HG03175 (cell line): Measurements from ENCODE around the gene COQ5.
"Not testable (repeated sequence)": the region's sequence is repeated elsewhere in the genome, so short reads cannot be mapped to it uniquely, and the experiment has no call there.

Experiments
- ATAC-seq: cut with Tn5 transposase; IDR thresholded peaks from one replicate; pipeline ENCODE4 v1.9.1; 2021; ENCODE audit warnings: mild to moderate bottlenecking, moderate library complexity; ENCODE audit not compliant: unreplicated experiment

COQ5 gene

GRCh38 chr12:120528861-120529525, at the start of gene COQ5:
Gene COQ5, minus strand, starts transcription at chr12:120529158. Its CDS starts 17 bp downstream, at chr12:120529141.
- ATAC-seq: peak; percentile 85

- no peak for ATAC-seq
Observed at GRCh38 chr12:120574106-120574505, 45.1 kb upstream of the COQ5 start.

DNA sequence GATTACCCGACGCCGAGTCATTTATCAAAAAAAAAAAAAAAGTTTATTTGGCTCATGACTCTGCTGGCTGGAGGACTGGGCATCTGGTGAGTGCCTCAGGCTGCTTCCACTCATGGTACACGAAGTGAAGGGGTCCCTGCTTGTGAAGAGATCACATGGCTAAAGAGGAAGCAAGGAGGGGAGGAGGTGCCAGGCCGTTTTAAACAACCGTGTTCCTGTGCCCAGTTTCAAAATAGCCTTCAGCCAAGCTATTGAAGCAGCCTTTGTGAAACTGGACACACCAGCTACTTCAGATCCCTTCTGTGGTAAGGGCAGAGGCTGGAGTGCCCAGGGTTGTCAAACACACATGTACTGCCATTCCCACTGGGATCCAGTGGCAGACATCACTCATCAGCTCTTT, 44.6 kb upstream of the COQ5 start:
- ATAC-seq: no peak

- ATAC-seq: no peak
Observed at GRCh38 chr12:120571299-120571698, 42.3 kb upstream of the COQ5 start.

DNA sequence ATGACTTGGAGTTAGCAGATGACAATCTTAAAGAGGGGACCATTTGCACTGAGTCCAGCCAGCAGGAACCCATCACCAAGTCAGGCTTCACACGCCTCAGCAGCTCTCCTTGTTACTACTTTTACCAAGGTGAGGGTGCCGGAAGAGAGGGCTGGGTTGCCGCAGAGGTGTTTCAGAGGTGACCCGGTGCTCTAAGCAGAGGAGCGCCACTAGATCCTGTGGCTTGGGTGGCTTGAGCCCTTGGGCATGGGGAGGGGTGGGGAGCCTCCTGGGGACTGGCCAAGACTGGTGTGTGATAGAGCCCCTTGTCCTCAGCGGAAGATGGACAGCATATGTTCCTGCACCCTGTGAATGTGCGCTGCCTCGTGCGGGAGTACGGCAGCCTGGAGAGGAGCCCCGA, 34.5 kb upstream of the COQ5 start:
- ATAC-seq: no peak

DNA sequence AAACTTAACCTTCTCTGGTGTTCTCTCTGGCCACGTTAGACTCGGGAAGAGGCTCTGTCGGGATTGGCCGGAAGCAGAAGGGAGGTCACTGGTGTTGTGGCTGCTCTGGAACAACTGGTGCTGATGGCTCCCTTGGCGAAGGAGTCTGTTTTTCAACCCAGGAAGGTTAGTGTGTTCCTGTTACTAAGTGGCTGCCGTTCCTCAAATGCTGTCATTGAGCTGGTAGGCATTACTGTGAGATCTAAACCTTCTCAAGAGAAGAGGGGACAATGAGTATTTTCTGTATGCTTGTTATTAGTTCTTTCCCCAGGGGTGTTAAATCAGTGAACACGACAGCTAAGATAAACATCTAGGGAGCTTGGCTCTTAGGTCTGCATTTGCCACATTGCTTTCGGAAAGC, 33.9 kb upstream of the COQ5 start:
- ATAC-seq: no peak

DNA sequence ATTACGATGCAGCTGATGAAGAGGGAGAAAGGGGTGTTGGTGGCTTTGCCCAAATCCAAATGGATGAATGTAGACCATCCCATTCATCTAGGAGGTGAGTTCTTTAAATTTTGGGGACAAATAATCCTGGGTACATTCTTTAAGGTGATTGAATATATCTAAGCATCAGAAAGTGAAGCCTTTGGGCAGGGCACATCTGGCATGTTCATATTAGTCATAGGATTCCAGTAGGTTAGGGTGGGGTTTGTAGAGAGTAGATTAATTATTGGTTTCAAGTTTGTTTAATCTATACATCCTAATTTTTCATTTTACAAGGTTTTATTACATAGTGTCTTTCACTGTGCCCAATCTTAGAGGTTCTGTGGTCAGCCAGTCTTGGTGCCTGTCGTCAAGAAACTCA, 28.6 kb upstream of the COQ5 start:
- ATAC-seq: no peak

DNA sequence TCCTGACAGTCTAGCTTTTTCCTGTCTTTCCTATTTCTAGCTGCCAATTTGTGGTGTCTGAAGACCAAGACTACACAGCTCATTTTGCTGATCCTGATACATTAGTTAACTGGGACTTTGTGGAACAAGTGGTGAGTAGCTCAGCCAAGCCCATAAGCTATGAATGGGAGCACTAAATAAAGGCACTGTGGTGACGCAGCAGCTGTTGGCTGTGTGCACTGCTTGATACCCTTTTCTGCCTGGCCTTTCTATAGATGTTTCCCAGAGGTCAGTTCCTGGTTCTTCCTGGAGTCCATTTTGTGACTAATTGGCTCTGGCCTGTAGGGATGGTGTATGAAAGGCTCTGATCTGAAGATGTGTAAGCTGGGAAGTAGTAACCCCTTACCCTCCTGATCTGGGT, 25.7 kb upstream of the COQ5 start:
- no peak for ATAC-seq

GRCh38 chr12:120546050-120546386, 17.1 kb upstream of the COQ5 start:
- no peak for ATAC-seq

DNA sequence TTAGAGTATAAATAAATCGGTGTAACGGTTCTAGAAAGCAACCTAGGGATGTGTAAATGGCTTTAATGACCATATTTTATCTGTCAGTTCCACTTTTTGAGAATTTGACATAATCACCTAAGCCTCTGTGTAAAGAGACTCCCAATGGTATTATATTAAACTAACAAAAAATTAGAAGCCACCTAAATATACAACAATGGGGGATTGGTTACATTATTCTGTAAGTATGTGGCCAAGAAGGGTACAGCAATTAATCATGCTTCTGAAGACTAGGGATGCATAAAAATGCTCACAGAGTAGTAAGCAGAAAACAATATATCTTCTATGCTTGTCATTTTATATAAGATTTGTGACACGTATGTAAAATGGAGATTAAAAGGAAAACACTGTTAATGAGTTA, 15.7 kb upstream of the COQ5 start:
- no peak for ATAC-seq

DNA sequence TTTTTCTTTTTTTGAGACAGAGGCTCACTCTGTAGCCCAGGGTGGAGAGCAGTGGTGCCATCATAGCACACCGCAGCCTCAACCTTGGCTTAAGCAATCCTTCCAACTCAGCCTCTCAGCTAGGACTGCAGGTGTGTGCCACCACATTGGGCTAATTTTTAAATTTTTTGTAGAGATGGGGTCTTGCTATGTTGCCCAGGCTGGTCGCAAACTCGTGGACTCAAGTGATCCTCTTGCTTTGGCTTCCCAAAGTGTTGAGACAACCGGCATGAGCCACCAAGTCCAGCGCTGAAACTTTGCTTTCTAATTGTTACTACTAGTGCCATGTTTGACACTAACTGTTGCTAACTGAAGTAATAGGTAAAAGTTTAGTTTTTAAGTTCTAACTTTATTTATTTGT, 13.2 kb upstream of the COQ5 start:
- ATAC-seq: no peak

DNA sequence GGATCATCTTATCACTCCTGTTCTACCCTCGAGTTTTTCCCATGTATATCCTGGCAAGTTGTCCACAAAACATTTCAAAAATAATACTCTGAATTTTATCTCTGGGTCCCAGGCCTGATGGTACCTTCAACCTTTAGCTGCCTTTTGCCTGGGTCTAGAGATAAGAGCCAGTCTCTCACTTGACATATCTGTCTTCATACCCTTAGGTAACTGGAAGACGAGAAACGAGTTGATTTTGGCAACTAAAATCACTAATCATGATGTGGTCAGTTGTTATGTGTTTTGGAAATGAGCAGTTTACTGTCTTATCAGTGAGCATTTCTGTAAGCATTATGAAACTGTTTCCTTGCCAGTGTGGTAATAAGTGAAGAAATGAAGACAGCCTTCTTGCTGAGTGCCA, 11.5 kb upstream of the COQ5 start:
- ATAC-seq: no peak

DNA sequence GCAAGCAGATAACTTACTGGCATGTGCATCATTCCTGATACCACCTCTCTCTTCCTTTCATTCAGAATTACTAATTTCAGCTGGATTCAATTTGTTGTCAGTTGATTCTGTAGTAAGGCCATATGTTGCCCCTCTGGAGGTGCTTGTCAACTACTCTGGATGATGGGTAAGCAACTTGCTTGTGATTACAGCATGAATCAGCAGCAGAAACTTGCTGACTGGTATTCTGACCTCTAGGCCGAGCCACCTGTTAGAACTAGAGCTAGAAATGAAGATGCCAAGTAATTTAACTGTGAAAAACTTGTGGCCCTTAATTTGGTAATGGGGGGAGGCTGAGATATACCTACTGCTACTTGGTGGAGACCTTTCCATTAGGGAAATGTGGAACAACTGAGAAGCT, 10.3 kb upstream of the COQ5 start:
- no peak for ATAC-seq

DNA sequence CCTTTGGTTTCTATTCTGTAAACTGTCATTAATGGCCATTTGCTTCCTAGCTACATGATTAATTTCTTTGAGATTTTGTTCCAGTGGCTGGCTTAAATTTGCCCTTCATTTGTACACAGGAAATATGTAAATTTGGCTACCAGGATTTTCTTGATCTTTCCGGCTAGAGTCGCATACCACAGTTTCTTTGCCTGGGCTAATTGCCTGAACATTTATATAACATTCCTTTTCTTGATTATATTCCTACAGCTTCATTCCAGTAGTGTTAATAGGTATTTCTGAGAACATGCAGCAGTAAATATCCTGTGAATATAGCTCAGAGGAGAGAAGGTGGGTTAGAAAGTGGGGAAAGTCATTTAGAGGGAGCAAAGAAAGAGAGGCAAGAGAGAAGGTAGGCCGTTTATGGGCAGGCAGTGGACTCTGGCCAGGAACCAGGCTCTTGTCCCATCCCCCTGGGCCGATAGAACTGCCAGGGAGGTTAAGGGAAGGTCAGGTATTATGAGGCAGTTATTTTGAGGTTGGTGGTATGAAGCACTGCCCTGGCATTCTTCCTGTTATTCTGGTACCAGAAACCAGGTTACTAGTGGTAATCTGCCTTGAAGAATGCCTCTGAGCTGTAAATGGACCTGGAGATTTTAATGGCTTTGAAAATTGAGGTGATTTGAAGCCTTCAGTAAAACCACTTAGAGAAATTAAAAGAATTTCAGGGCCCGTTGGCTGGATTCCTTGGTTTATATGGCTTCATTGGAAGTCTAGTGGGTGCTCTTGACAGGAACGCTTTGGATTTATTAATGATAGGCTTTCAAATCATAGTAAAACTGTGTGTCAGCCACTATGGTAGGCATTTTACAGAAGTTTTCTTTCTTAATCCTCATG, 9.6 kb upstream of the COQ5 start:
- ATAC-seq: no peak

DNA sequence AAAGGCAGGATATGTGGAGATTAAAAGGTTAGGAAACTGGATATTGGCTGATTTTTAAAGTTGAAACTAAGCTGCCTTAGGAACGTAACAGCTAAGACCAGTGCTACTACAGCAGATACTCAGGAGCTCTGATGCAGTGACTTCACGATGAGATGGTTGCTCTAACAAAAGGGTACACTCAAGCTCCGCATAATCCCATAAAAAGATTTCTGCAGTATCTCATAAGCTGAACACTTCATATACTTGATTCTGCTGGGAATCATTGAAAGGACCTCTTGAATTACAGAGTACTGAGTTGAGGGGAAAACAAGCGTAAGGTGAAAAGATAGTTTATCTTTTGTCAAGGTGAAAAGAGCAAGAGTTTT, 8.9 kb upstream of the COQ5 start:
- ATAC-seq: no peak

DNA sequence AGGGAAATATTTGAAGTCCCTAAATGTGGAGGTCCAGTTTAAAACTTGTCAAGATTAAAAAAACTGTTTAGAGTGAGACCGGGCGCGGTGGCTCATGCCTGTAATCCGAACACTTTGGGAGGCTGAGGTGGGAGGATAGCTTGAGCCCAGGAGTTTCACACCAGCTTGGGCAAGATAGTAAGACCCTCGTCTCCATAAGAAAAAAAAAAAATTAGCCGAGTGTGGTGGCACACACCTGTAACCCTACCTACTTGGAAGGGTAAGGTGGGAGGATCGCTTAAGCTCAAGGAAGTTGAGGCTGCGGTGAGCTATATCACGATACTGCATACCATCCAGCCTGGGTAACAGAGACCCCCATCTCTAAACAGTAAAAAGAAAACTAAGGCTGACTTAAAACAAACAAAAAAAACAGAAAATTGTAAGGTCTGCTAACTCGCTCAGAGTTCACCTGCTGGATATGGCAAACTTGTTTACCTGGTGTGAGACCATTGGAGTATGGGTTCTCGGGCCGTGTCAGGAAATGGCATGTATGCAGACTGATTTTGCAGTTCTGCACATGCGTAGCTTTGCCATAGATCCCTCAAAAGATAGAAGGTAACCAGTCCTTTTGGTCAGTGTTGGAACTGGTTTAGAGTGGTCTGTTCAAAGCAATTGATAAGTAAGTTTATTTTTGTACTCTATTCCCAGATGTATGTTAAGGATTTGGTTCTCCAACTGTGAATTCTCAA, 7.3 kb upstream of the COQ5 start:
- no peak for ATAC-seq

GRCh38 chr12:120534703-120535655, 6.0 kb upstream of the COQ5 start:
- peak; percentile 38 for ATAC-seq

DNA sequence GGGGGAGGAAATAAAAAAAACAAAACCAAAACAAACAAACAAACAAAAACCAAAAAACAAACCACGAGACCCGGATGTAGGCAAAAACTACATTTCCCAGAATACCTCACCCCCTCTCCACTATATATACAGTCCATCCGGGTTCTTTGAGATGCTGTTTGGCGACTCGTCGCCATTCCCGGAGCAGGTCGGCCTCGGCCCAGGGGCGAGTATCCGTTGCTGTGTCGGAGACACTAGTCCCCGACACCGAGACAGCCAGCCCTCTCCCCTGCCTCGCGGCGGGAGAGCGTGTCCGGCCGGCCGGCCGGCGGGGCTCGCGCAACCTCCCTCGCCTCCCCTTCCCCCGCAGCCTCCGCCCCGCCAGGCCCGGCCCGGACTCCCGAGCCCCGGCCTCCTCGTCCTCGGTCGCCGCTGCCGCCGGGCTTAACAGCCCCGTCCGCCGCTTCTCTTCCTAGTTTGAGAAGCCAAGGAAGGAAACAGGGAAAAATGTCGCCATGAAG, 5.3 kb upstream of the COQ5 start, which contains the start of gene RNF10:
RNF10 (plus strand) TSS at position 154 of the 500 bp plus-strand sequence. CDS start 456 bp downstream, outside the sequence.
- ATAC-seq: peak; percentile 68

DNA sequence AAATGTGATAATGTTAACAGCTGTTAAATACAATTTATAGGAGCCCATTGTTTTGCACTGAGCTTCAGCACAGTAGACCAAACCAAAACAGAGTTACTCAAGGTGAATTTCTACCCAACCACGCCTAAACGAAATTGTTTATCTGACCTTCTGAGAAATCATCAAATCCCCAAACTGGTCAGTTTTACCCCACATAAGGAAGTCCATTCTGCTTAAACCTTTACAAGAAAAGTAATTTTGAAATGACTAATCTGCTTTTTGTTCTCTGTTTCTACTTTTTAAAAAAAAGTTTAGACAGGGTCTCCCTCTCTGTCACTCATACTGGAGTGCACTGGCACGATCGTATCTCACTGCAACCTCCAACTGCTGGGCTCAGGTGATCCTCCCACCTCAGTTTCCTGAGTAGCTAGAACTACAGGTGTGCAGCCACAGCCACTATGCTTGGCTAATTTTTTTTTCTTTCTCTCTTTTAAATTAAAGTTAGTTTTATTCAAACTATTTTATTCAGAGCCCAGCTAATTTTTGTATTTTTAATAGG, 3.8 kb upstream of the COQ5 start:
- ATAC-seq: no peak

DNA sequence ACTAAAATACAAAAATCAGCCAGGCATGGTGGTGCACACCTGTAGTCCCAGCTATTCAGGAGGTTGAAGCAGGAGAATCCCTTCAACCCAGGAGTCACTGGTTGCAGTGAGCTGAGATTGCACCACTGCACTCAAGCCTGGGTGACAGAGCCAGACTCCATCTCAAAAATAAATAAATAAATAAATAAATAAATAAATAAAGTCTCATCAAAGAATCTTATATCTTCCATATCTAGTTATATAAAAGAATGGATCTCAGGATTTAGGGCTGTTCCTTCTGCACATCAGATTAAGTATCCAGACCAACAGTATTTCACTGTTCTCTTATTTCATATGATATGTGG, 1.4 kb upstream of the COQ5 start:
- not testable (repeated sequence) for ATAC-seq
